ENCODE measurements around the gene INTS6. TPM values are rescaled to one million over a fixed set of nuclear protein-coding genes. Genes with fewer than 3 reads are reported as not detected.

Gene INTS6
- total and polyA plus RNA-seq, 2 donors (not counting 1 experiment from before 2014, with no cell fraction given), result 15.4 to 74.7 TPM

GRCh38 chr13:51478418-51479198, 25.8 kb upstream of the INTS6 start:
- TF ChIP-seq EZH2 (IDR thresholded peaks at IDR 0.05; ENCODE audit: borderline replicate concordance, insufficient read depth, low read depth, low read length, poor library complexity, severe bottlenecking) (no peak), CTCF (IDR thresholded peaks at IDR 0.05) (no peak)
- WGBS (ENCODE audit: insufficient coverage), result 96% methylated on average over 4 of the region's 8 CpGs
- no peaks in the 10 kb centered on the region for H3K4me1 Mint-ChIP-seq
- Histone ChIP-seq H4K20me1 (ENCODE audit: control insufficient read depth, insufficient read depth, low read length, poor library complexity, severe bottlenecking) (no peaks in the 10 kb centered on the region), H2AFZ (ENCODE audit: insufficient read depth, low read depth, low read length, poor library complexity, severe bottlenecking) (no peak overlapping the region), H3K79me2 (ENCODE audit: control insufficient read depth, insufficient read depth, low read length) (no peaks in the 10 kb centered on the region), H3K36me3 (replicated peaks in 1 of 2; ENCODE audit: control extremely low read depth in 1 of 2, control insufficient read depth in 1 of 2, extremely low read depth in 1 of 2, insufficient read depth in 2 of 2, low read length in 1 of 2) (no peaks in the 10 kb centered on the region), H3K4me1 (ENCODE audit: control insufficient read depth in 2 of 2, insufficient read depth in 2 of 2, low read length in 2 of 2) (no peaks in the 10 kb centered on the region), H3K4me3 (ENCODE audit: control extremely low read depth in 1 of 5, extremely low read depth in 1 of 5, insufficient read depth in 1 of 5, low read depth in 2 of 5, low read length in 4 of 5) (no peak overlapping the region), H3K27me3 (replicated peaks in 1 of 4; ENCODE audit: control extremely low read depth in 1 of 4, control insufficient read depth in 3 of 4, insufficient read depth in 4 of 4, low read length in 3 of 4) (no peaks in the 10 kb centered on the region), H3K27ac (ENCODE audit: low read length in 2 of 2) (no peak overlapping the region), H3K4me2 (replicated peaks; ENCODE audit: low read depth, low read length, poor library complexity, severe bottlenecking) (no peak overlapping the region), H3K9me3 (ENCODE audit: control extremely low read depth in 1 of 3, control insufficient read depth in 2 of 3, insufficient read depth in 1 of 3, low read length in 2 of 3) (no peaks in the 10 kb centered on the region), H3K9ac (ENCODE audit: low read length) (no peak overlapping the region)
- POLR2A ChIA-PET, result no interaction called here
- ATAC-seq (ENCODE audit: low read depth) (no peak), DNase-seq (no peak)
- intact Hi-C loops (cut with micrococcal nuclease), result no loop called here
- no peaks in the 10 kb centered on the region for H3K9me3 Mint-ChIP-seq (ENCODE audit: insufficient read depth)
- no peaks in the 10 kb centered on the region for H3K27me3 Mint-ChIP-seq
- CTCF ChIA-PET, result no interaction called here
- no peak overlapping the region for H3K27ac Mint-ChIP-seq
- no peak overlapping the region for H3K4me3 Mint-ChIP-seq

- Histone ChIP-seq H3K36me3 (replicated peaks in 1 of 2; ENCODE audit: control extremely low read depth in 1 of 2, control insufficient read depth in 1 of 2, extremely low read depth in 1 of 2, insufficient read depth in 2 of 2, low read length in 1 of 2) (no peaks in the 10 kb centered on the region), H3K9me3 (ENCODE audit: control extremely low read depth in 1 of 3, control insufficient read depth in 2 of 3, insufficient read depth in 1 of 3, low read length in 2 of 3) (no peaks in the 10 kb centered on the region), H3K4me2 (replicated peaks; ENCODE audit: low read depth, low read length, poor library complexity, severe bottlenecking) (no peak overlapping the region), H3K27me3 (replicated peaks in 1 of 4; ENCODE audit: control extremely low read depth in 1 of 4, control insufficient read depth in 3 of 4, insufficient read depth in 4 of 4, low read length in 3 of 4) (no peaks in the 10 kb centered on the region), H3K79me2 (ENCODE audit: control insufficient read depth, insufficient read depth, low read length) (no peaks in the 10 kb centered on the region), H4K20me1 (ENCODE audit: control insufficient read depth, insufficient read depth, low read length, poor library complexity, severe bottlenecking) (no peaks in the 10 kb centered on the region), H3K4me3 (ENCODE audit: control extremely low read depth in 1 of 5, extremely low read depth in 1 of 5, insufficient read depth in 1 of 5, low read depth in 2 of 5, low read length in 4 of 5) (no peak overlapping the region), H3K4me1 (ENCODE audit: control insufficient read depth in 2 of 2, insufficient read depth in 2 of 2, low read length in 2 of 2) (no peaks in the 10 kb centered on the region), H3K27ac (ENCODE audit: low read length in 2 of 2) (no peak overlapping the region), H2AFZ (ENCODE audit: insufficient read depth, low read depth, low read length, poor library complexity, severe bottlenecking) (no peak overlapping the region), H3K9ac (ENCODE audit: low read length) (no peak overlapping the region)
- ChIA-PET POLR2A (no interaction called here), CTCF (no interaction called here)
- Mint-ChIP-seq H3K9me3 (ENCODE audit: insufficient read depth) (no peaks in the 10 kb centered on the region), H3K27ac (no peak overlapping the region), H3K4me3 (no peak overlapping the region), H3K4me1 (no peaks in the 10 kb centered on the region), H3K27me3 (no peaks in the 10 kb centered on the region)
- intact Hi-C loops (cut with micrococcal nuclease), result no loop called here
- ATAC-seq (ENCODE audit: low read depth) (no peak), DNase-seq (no peak)
- WGBS (ENCODE audit: insufficient coverage), result no CpG with 5 or more reads among the region's 2 CpGs
- TF ChIP-seq EZH2 (IDR thresholded peaks at IDR 0.05; ENCODE audit: borderline replicate concordance, insufficient read depth, low read depth, low read length, poor library complexity, severe bottlenecking) (no peak), CTCF (IDR thresholded peaks at IDR 0.05) (no peak)
These were observed 25.0 kb upstream of the INTS6 start for GRCh38 chr13:51477653-51478324.

Data from B cell (primary cell).